Skeletal muscle cell (primary cell): ENCODE results near the gene KRTAP9-9.
"Not testable (repeated sequence)": the region's sequence is repeated elsewhere in the genome, so short reads cannot be mapped to it uniquely, and the experiment has no call there.

Experiments used
- DNase-seq: peaks from one replicate; pipeline ENCODE4 v3.0.0-alpha.2; 2010; ENCODE audit warnings: low read depth
- H3K4me3 ChIP-seq: 2 replicates; pipeline ENCODE4 v1.5.1; 2011; ENCODE audit warnings: low read depth, mild to moderate bottlenecking, control low read depth, low read length, moderate library complexity

The KRTAP9-9 gene

GRCh38 chr17:41255381-41256290, at the start of gene KRTAP9-9:
Gene KRTAP9-9 (plus strand): TSS chr17:41255384.
- not testable (repeated sequence) for H3K4me3 ChIP-seq, DNase-seq

- no peak for DNase-seq
- no peak overlapping the region for H3K4me3 ChIP-seq
Measured at GRCh38 chr17:41211845-41212466, 43.2 kb upstream of the KRTAP9-9 start.

- no peak for DNase-seq
- H3K4me3 ChIP-seq = no peak overlapping the region
Measured at GRCh38 chr17:41212524-41213169, 42.5 kb upstream of the KRTAP9-9 start.

- H3K4me3 ChIP-seq = no peak overlapping the region
- DNase-seq = no peak
Measured at GRCh38 chr17:41215681-41216080, 39.5 kb upstream of the KRTAP9-9 start.

- H3K4me3 ChIP-seq = no peak overlapping the region
- no peak for DNase-seq
Measured at GRCh38 chr17:41223821-41224220, 31.4 kb upstream of the KRTAP9-9 start.

- H3K4me3 ChIP-seq = no peak overlapping the region
Measured at GRCh38 chr17:41226051-41226450, 29.1 kb upstream of the KRTAP9-9 start.

GRCh38 chr17:41226598-41227095, 28.5 kb upstream of the KRTAP9-9 start, which contains the start of gene KRTAP9-2:
Gene KRTAP9-2 (plus strand): TSS chr17:41226648. CDS start chr17:41226655, 7 bp downstream.
- not testable (repeated sequence) for DNase-seq, H3K4me3 ChIP-seq

More at GRCh38 chr17:41226051-41226450, 29.1 kb upstream of the KRTAP9-9 start:
- DNase-seq = no peak

GRCh38 chr17:41230094-41230493, 25.1 kb upstream of the KRTAP9-9 start:
- no peak overlapping the region for H3K4me3 ChIP-seq
- no peak for DNase-seq

GRCh38 chr17:41231731-41232130, 23.5 kb upstream of the KRTAP9-9 start:
- DNase-seq = no peak
- no peak overlapping the region for H3K4me3 ChIP-seq

GRCh38 chr17:41232399-41233105, 22.6 kb upstream of the KRTAP9-9 start, which contains the start of gene KRTAP9-3:
Gene KRTAP9-3 (plus strand): TSS chr17:41232449. CDS start chr17:41232502, 53 bp downstream.
- H3K4me3 ChIP-seq, DNase-seq: not testable (repeated sequence)

GRCh38 chr17:41237116-41237515, 18.1 kb upstream of the KRTAP9-9 start:
- not testable (repeated sequence) for H3K4me3 ChIP-seq, DNase-seq

- not testable (repeated sequence) for DNase-seq, H3K4me3 ChIP-seq
Measured at GRCh38 chr17:41237949-41238437, 17.2 kb upstream of the KRTAP9-9 start, which contains the start of gene KRTAP9-8. Gene KRTAP9-8 (plus strand): TSS chr17:41237999. CDS start chr17:41238052, 53 bp downstream.

- DNase-seq, H3K4me3 ChIP-seq: not testable (repeated sequence)
Measured at GRCh38 chr17:41246995-41247787, 8.0 kb upstream of the KRTAP9-9 start.

- H3K4me3 ChIP-seq, DNase-seq: not testable (repeated sequence)
Measured at GRCh38 chr17:41249637-41250240, 5.4 kb upstream of the KRTAP9-9 start, which contains the start of gene KRTAP9-4. Gene KRTAP9-4 (plus strand): TSS chr17:41249687. CDS start chr17:41249721, 34 bp downstream.

- no peak overlapping the region for H3K4me3 ChIP-seq
- DNase-seq = no peak
Measured at GRCh38 chr17:41251261-41251660, 3.9 kb upstream of the KRTAP9-9 start.

GRCh38 chr17:41254861-41255260, 323 bp upstream of the KRTAP9-9 start:
- no peak overlapping the region for H3K4me3 ChIP-seq
- no peak for DNase-seq

- DNase-seq = no peak
- H3K4me3 ChIP-seq = no peak overlapping the region
Measured at GRCh38 chr17:41256291-41256685, 1.1 kb downstream of the KRTAP9-9 start.
